ENCODE data around the gene SNRPA. TPM values are rescaled to one million over a fixed set of nuclear protein-coding genes. Genes with fewer than 3 reads are reported as not detected.
"Not testable (repeated sequence)": the region's sequence is repeated elsewhere in the genome, so short reads cannot be mapped to it uniquely, and the experiment has no call there.

Gene SNRPA
- total RNA-seq, 1 donor = 20.6 TPM

DNA sequence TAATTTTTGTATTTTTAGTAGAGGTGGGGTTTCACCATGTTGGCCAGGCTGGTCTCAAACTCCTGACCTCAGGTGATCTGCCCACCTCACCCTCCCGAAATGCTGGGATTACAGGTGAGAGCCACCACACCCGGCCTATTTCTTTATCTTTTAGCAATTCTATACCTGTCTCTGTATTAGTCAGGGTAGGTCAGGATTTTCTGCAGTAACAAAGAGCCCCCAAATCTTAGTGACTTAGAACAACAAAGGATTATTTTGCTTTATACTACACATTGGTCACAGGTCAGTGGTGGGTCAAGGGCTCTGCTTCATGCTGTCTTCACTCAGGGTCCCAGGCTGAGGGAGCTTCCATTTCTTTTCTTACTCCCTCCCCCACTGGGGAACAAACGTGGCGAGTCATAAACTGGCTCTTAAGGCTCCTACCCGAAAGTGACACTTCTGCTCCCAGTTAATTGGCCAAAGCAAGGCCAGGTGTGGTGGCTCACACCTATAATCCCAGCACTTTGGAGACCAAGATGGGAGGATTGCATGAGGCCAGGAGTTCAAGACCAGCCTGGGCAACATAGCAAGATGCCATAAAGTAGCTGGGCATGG, 27.2 kb upstream of the SNRPA start:
- Histone ChIP-seq H3K4me1 (ENCODE audit: insufficient read depth, low read length) (peaks cover 25% of the 10 kb centered on the region), H3K9me3 (ENCODE audit: low read depth, low read length) (no peaks in the 10 kb centered on the region), H3K4me3 (ENCODE audit: insufficient read depth, low read length) (no peak overlapping the region), H3K27me3 (ENCODE audit: insufficient read depth, low read length) (no peaks in the 10 kb centered on the region), H3K36me3 (ENCODE audit: insufficient read depth, low read length) (peaks cover 40% of the 10 kb centered on the region), H2AFZ (ENCODE audit: low read length) (no peak overlapping the region), H4K20me1 (ENCODE audit: insufficient read depth, low read length) (peaks cover 15% of the 10 kb centered on the region), H3K27ac (ENCODE audit: low read depth, low read length) (no peak overlapping the region), H3K79me2 (ENCODE audit: insufficient read depth, low read length) (peaks cover 68% of the 10 kb centered on the region), H3K4me2 (ENCODE audit: insufficient read depth, low read length) (no peak overlapping the region)
- no peak for DNase-seq (ENCODE audit: insufficient read length, low spot score, missing footprints)
- TF ChIP-seq, protein P1, sequence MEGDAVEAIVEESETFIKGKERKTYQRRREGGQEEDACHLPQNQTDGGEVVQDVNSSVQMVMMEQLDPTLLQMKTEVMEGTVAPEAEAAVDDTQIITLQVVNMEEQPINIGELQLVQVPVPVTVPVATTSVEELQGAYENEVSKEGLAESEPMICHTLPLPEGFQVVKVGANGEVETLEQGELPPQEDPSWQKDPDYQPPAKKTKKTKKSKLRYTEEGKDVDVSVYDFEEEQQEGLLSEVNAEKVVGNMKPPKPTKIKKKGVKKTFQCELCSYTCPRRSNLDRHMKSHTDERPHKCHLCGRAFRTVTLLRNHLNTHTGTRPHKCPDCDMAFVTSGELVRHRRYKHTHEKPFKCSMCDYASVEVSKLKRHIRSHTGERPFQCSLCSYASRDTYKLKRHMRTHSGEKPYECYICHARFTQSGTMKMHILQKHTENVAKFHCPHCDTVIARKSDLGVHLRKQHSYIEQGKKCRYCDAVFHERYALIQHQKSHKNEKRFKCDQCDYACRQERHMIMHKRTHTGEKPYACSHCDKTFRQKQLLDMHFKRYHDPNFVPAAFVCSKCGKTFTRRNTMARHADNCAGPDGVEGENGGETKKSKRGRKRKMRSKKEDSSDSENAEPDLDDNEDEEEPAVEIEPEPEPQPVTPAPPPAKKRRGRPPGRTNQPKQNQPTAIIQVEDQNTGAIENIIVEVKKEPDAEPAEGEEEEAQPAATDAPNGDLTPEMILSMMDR (IDR thresholded peaks at IDR 0.05; ENCODE audit: extremely low read depth, low read depth, low read length) = no peak

GRCh38 chr19:40724315-40724714, 26.7 kb upstream of the SNRPA start:
- Histone ChIP-seq H3K9me3 (ENCODE audit: low read depth, low read length) (no peaks in the 10 kb centered on the region), H3K36me3 (ENCODE audit: insufficient read depth, low read length) (peaks cover 40% of the 10 kb centered on the region), H3K79me2 (ENCODE audit: insufficient read depth, low read length) (peaks cover 62% of the 10 kb centered on the region), H3K4me2 (ENCODE audit: insufficient read depth, low read length) (no peak overlapping the region), H3K4me1 (ENCODE audit: insufficient read depth, low read length) (peaks cover 24% of the 10 kb centered on the region), H3K4me3 (ENCODE audit: insufficient read depth, low read length) (no peak overlapping the region), H2AFZ (ENCODE audit: low read length) (no peak overlapping the region), H3K27ac (ENCODE audit: low read depth, low read length) (no peak overlapping the region), H4K20me1 (ENCODE audit: insufficient read depth, low read length) (peaks cover 14% of the 10 kb centered on the region), H3K27me3 (ENCODE audit: insufficient read depth, low read length) (no peaks in the 10 kb centered on the region)
- no peak for DNase-seq (ENCODE audit: insufficient read length, low spot score, missing footprints)
- TF ChIP-seq, protein P1 (IDR thresholded peaks at IDR 0.05; ENCODE audit: extremely low read depth, low read depth, low read length) = no peak

- no peak for DNase-seq (ENCODE audit: insufficient read length, low spot score, missing footprints)
- Histone ChIP-seq H3K79me2 (ENCODE audit: insufficient read depth, low read length) (peaks cover 57% of the 10 kb centered on the region), H3K4me2 (ENCODE audit: insufficient read depth, low read length) (no peak overlapping the region), H3K27me3 (ENCODE audit: insufficient read depth, low read length) (no peaks in the 10 kb centered on the region), H3K36me3 (ENCODE audit: insufficient read depth, low read length) (peaks cover 40% of the 10 kb centered on the region), H3K4me1 (ENCODE audit: insufficient read depth, low read length) (peaks cover 19% of the 10 kb centered on the region), H3K27ac (ENCODE audit: low read depth, low read length) (no peak overlapping the region), H2AFZ (ENCODE audit: low read length) (no peak overlapping the region), H4K20me1 (ENCODE audit: insufficient read depth, low read length) (peaks cover 11% of the 10 kb centered on the region), H3K9me3 (ENCODE audit: low read depth, low read length) (no peaks in the 10 kb centered on the region), H3K4me3 (ENCODE audit: insufficient read depth, low read length) (no peak overlapping the region)
- TF ChIP-seq, protein P1 (IDR thresholded peaks at IDR 0.05; ENCODE audit: extremely low read depth, low read depth, low read length) = no peak
Observed at GRCh38 chr19:40724855-40725254, 26.1 kb upstream of the SNRPA start.

GRCh38 chr19:40726279-40726678, 24.7 kb upstream of the SNRPA start:
- peaks cover 43% of the 10 kb centered on the region for H3K79me2 ChIP-seq (ENCODE audit: insufficient read depth, low read length)
- TF ChIP-seq, protein P1 (IDR thresholded peaks at IDR 0.05; ENCODE audit: extremely low read depth, low read depth, low read length) = no peak
- H3K4me1 ChIP-seq (ENCODE audit: insufficient read depth, low read length) = peaks cover 8% of the 10 kb centered on the region
- H4K20me1 ChIP-seq (ENCODE audit: insufficient read depth, low read length) = peaks cover 11% of the 10 kb centered on the region
- DNase-seq (ENCODE audit: insufficient read length, low spot score, missing footprints) = no peak
- H3K4me3 ChIP-seq (ENCODE audit: insufficient read depth, low read length) = no peak overlapping the region
- no peak overlapping the region for H2AFZ ChIP-seq (ENCODE audit: low read length)
- peaks cover 53% of the 10 kb centered on the region for H3K36me3 ChIP-seq (ENCODE audit: insufficient read depth, low read length)
- no peaks in the 10 kb centered on the region for H3K9me3 ChIP-seq (ENCODE audit: low read depth, low read length)
- H3K27me3 ChIP-seq (ENCODE audit: insufficient read depth, low read length) = no peaks in the 10 kb centered on the region
- no peak overlapping the region for H3K4me2 ChIP-seq (ENCODE audit: insufficient read depth, low read length)
- H3K27ac ChIP-seq (ENCODE audit: low read depth, low read length) = no peak overlapping the region

- DNase-seq (ENCODE audit: insufficient read length, low spot score, missing footprints); H3K79me2 ChIP-seq (ENCODE audit: insufficient read depth, low read length); H4K20me1 ChIP-seq (ENCODE audit: insufficient read depth, low read length); H3K9me3 ChIP-seq (ENCODE audit: low read depth, low read length); H3K4me1 ChIP-seq (ENCODE audit: insufficient read depth, low read length); H3K27me3 ChIP-seq (ENCODE audit: insufficient read depth, low read length); H3K27ac ChIP-seq (ENCODE audit: low read depth, low read length); H2AFZ ChIP-seq (ENCODE audit: low read length); H3K4me3 ChIP-seq (ENCODE audit: insufficient read depth, low read length); H3K4me2 ChIP-seq (ENCODE audit: insufficient read depth, low read length): not testable (repeated sequence)
- H3K36me3 ChIP-seq (ENCODE audit: insufficient read depth, low read length) = peaks cover 67% of the 10 kb centered on the region
Observed at GRCh38 chr19:40730065-40730464, 20.9 kb upstream of the SNRPA start.

DNA sequence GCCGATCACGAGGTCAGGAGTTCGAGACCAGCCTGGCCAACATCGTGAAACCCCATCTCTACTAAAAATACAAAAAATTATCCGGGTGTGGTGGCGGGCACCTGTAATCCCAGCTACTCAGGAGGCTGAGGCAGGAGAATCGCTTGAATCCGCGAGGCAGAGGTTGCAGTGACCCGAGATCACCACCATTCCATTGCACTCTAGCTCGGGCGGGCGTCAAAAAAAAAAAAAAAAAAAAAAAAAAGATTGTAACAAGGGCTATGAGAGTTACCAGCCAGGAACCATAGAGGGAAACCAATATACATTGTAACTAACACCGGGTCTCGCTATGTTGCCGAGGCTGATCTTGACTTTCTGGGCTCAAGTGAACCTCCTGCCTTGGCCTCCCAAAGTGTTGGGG, 18.7 kb upstream of the SNRPA start:
- H3K27ac ChIP-seq (ENCODE audit: low read depth, low read length); H3K4me3 ChIP-seq (ENCODE audit: insufficient read depth, low read length); H4K20me1 ChIP-seq (ENCODE audit: insufficient read depth, low read length); H3K9me3 ChIP-seq (ENCODE audit: low read depth, low read length); H2AFZ ChIP-seq (ENCODE audit: low read length); DNase-seq (ENCODE audit: insufficient read length, low spot score, missing footprints); H3K79me2 ChIP-seq (ENCODE audit: insufficient read depth, low read length); H3K4me1 ChIP-seq (ENCODE audit: insufficient read depth, low read length); H3K27me3 ChIP-seq (ENCODE audit: insufficient read depth, low read length); H3K4me2 ChIP-seq (ENCODE audit: insufficient read depth, low read length): not testable (repeated sequence)
- peaks cover 65% of the 10 kb centered on the region for H3K36me3 ChIP-seq (ENCODE audit: insufficient read depth, low read length)
